OCI-LY7 (cell line): ENCODE measurements around the gene CRIM1.

Experiments
- CTCF ChIP-seq: fragments of 200-600 bp; sonication (generic); conservative IDR thresholded peaks from 2 replicates; pipeline ENCODE4 v1.5.1; 2014; ENCODE audit warnings: mild to moderate bottlenecking, antibody characterized with exemption, low read length, moderate library complexity, mixed read lengths
- EZH2phosphoT487 ChIP-seq: fragments of 200-600 bp; sonication (generic); IDR thresholded peaks from 2 replicates; pipeline ENCODE4 v1.6.1; 2018; ENCODE audit warnings: low read depth, borderline replicate concordance, mild to moderate bottlenecking, mixed run types, antibody characterized with exemption, low read length, moderate library complexity, mixed read lengths

- TF ChIP-seq CTCF (no peak), EZH2phosphoT487 (no peak)
These were observed 205.1 kb downstream of the CRIM1 start for GRCh38 chr2:36560726-36561125.
